Uterus (tissue), 4 donors: ENCODE measurements around the gene GYG2. TPM values are rescaled to one million over a fixed set of nuclear protein-coding genes. Genes with fewer than 3 reads are reported as not detected.
A peak's percentile ranks its signal among the peaks of the same experiment; 100 is the strongest.
"Not testable (repeated sequence)": the region's sequence is repeated elsewhere in the genome, so short reads cannot be mapped to it uniquely, and the experiment has no call there.

ENCODE experiments used
- DNase-seq, 2 donors: peaks; one replicate each; pipeline ENCODE4 v3.0.0-alpha.2; 2019 to 2020
- H3K27ac ChIP-seq, 2 donors: fragments of 200-600 bp; sonication (generic); 1 replicate in 1 of 2; 2 replicates in 1 of 2; pipeline ENCODE4 v1.5.1; 2016 to 2018
- H3K27me3 ChIP-seq, 2 donors: fragments of 200-600 bp; sonication (generic); one replicate each; pipeline ENCODE4 v1.5.1; 2018 to 2019; ENCODE audit warnings: control low read depth in 1 of 2
- H3K36me3 ChIP-seq, 2 donors: fragments of 200-600 bp; sonication (generic); one replicate each; pipeline ENCODE4 v1.5.1; 2019; ENCODE audit warnings: control low read depth in 1 of 2
- H3K4me1 ChIP-seq, 2 donors: fragments of 200-600 bp; sonication (generic); one replicate each; pipeline ENCODE4 v1.5.1; 2018 to 2019; ENCODE audit warnings: control low read depth in 1 of 2
- H3K4me3 ChIP-seq, 2 donors: fragments of 200-600 bp; sonication (generic); 1 replicate in 1 of 2; 2 replicates in 1 of 2; pipeline ENCODE4 v1.5.1; 2018 to 2019; ENCODE audit warnings: mild to moderate bottlenecking in 1 of 2
- H3K9me3 ChIP-seq, 2 donors: fragments of 200-600 bp; sonication (generic); one replicate each; pipeline ENCODE4 v1.5.1; 2019; ENCODE audit warnings: control low read depth in 1 of 2
- POLR2A ChIP-seq, 2 donors: fragments of 450-650 bp; IDR thresholded peaks; one replicate each; pipeline ENCODE4 v1.6.1; 2016; ENCODE audit warnings: antibody characterized with exemption in 2 of 2, mild to moderate bottlenecking in 1 of 2, moderate library complexity in 1 of 2
- intact Hi-C: fragments of 100-400 bp; cut with DNase I; formaldehyde crosslinking; loops from one replicate; pipeline ENCODE4 v1.15.1; 2023; ENCODE audit warnings: low total_unique reads
- total RNA-seq, 4 donors: library from RNA; depleted of rRNA in 3 of 4; stranded (reverse); fragments of >200 nt in 3 of 4; gene quantifications; one replicate each; pipeline versions ENCODE4 v1.1.0 to v1.2.4, GENCODE V29; 2014 to 2023
- TF ChIP-seq, protein P1 (sequence below), 4 experiments: fragments of 200-600 bp in 2 of 4; fragments of 450-650 bp in 2 of 4; sonication (generic) in 2 of 4; IDR thresholded peaks; one replicate each; pipeline ENCODE4 v1.5.1; 2016 to 2019; ENCODE audit warnings: antibody characterized with exemption in 4 of 4, mild to moderate bottlenecking in 2 of 4, moderate library complexity in 1 of 4
- donor health status: DM: yes; HTN: yes; CAD: no.

Gene GYG2
- total RNA-seq, 4 donors from 2014 or later: 1.0 to 9.6 (median 2.4) TPM; not detected in 1

- H3K9me3 ChIP-seq, intact Hi-C loops, H3K4me1 ChIP-seq, H3K27me3 ChIP-seq, H3K4me3 ChIP-seq, H3K36me3 ChIP-seq: not testable (repeated sequence)
- H3K27ac ChIP-seq: peak overlapping the region; percentile 33 to 42
- peak; percentile 37 to 70 for DNase-seq
These were observed 23.9 kb upstream of the GYG2 start for GRCh38 chrX:2804858-2805257.

GRCh38 chrX:2811271-2811670 lies 17.5 kb upstream of the GYG2 start:
- Histone ChIP-seq H3K27me3 (no peaks in the 10 kb centered on the region), H3K27ac (no peak overlapping the region), H3K4me3 (no peak overlapping the region), H3K4me1 (no peaks in the 10 kb centered on the region), H3K36me3 (no peaks in the 10 kb centered on the region), H3K9me3 (no peaks in the 10 kb centered on the region)
- intact Hi-C loops: no loop called here
- TF ChIP-seq, protein P1, sequence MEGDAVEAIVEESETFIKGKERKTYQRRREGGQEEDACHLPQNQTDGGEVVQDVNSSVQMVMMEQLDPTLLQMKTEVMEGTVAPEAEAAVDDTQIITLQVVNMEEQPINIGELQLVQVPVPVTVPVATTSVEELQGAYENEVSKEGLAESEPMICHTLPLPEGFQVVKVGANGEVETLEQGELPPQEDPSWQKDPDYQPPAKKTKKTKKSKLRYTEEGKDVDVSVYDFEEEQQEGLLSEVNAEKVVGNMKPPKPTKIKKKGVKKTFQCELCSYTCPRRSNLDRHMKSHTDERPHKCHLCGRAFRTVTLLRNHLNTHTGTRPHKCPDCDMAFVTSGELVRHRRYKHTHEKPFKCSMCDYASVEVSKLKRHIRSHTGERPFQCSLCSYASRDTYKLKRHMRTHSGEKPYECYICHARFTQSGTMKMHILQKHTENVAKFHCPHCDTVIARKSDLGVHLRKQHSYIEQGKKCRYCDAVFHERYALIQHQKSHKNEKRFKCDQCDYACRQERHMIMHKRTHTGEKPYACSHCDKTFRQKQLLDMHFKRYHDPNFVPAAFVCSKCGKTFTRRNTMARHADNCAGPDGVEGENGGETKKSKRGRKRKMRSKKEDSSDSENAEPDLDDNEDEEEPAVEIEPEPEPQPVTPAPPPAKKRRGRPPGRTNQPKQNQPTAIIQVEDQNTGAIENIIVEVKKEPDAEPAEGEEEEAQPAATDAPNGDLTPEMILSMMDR (IDR thresholded peaks at IDR 0.05): no peak
- TF ChIP-seq POLR2A (IDR thresholded peaks at IDR 0.05): no peak
- DNase-seq: no peak

DNA sequence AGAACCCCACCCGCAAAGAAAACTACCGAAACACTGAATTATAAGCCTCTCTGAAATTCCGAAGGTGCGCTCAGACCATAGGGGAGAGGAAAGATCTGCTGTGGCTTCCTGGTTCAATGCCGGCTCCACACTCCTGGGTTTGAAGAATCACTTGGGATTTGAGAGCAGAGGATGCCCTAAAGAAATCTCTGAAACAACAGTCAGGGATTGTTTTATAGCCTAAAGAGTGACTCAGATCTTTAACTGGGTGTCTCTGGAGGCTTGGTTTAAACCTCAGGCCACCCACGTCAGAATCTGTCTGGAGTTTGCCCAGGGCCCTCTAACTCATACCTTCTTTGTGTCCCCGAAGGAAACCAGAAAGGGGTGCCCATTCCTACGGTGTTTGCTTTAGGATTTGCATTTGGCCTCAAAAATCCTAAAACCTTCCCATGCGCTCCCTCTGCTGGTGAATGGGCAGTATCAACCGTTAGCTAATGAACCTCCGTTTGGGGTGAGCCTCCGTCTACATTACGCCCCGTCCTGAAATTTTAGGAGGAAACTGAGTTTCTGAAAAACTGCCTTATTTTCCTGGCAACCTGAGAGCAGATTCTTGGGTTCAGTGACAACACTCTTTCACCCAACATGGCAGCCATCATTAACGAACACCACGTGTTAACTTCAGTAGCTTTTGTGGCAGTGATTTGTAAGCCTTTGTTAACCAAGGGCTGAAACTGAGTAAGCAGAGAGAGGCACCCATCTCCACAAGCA lies 16.4 kb upstream of the GYG2 start:
- intact Hi-C loops, H3K36me3 ChIP-seq, H3K9me3 ChIP-seq, H3K4me1 ChIP-seq, H3K27me3 ChIP-seq, H3K4me3 ChIP-seq, H3K27ac ChIP-seq: not testable (repeated sequence)
- TF ChIP-seq, protein P1 (IDR thresholded peaks at IDR 0.05): peak; percentile 51 to 74 (median 63)
- DNase-seq: peak; percentile 49 to 57

DNA sequence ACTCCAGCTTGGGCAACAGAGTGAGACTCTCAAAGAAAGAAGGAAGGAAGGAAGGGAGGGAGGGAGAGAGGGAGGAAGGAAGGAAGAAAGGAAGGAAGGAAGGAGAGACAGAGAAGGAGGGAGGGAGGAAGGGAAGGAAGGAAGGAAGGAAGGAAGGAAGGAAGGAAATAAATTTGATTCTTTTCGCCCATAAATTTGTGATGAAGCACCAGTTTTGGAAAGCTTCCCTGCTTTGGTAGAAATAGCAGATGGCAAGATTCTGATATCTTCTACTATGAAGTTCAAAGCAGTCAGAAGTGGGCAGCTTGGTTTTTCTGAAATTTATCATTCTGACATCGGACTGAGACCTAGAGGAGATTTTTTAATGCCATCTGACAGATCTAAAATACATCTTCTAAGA lies 11.7 kb upstream of the GYG2 start:
- Histone ChIP-seq H3K9me3 (no peaks in the 10 kb centered on the region), H3K4me1 (no peaks in the 10 kb centered on the region), H3K36me3 (no peaks in the 10 kb centered on the region), H3K27me3 (peaks cover 0 to 5% of the 10 kb centered on the region in 2 donors), H3K4me3 (no peak overlapping the region), H3K27ac (no peak overlapping the region)
- intact Hi-C loops: no loop called here
- TF ChIP-seq, protein P1 (IDR thresholded peaks at IDR 0.05): no peak
- no peak for TF ChIP-seq POLR2A (IDR thresholded peaks at IDR 0.05)
- DNase-seq: no peak

DNA sequence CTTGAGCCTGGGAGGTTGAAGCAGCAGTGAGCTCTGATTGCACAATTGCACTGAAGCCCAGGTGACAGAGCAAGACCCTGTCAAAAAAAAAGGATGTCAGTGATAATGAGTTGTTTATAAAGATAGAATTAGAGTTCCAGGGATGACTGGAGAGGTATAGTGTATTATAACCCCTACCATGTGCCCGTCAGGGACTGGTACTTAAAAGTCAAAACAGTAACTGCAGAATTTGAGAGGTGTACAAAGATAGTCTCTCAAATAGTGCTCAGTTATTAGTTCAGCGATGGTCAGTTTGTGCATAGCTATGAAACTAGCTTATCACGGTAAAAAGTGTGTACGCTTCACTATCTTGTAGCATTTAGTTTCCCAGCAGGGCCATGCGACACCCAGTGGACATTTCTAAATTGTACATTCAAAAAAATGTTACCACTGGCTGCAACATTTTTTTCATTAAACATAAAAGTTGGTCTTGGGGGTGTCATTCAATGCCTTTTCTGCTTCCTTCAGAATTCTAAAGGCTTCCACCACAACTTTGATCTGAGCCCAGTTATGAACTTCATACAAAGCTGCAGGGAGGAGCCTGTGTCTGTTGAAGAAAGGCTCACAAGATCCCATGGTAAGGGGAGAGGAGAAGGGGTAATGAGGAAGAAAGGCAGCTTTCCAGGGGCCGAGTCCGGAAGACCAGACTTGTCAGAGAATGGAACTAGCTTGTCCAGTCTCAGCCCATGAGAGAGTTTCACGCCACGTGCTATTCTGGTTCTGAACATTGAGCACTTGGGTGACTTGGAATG lies 9.2 kb upstream of the GYG2 start:
- intact Hi-C loops: no loop called here

More for the DNA sequence above, 9.2 kb upstream of the GYG2 start:
- Histone ChIP-seq H3K27me3 (peaks cover 0 to 5% of the 10 kb centered on the region in 2 donors), H3K27ac (no peak overlapping the region), H3K36me3 (no peaks in the 10 kb centered on the region), H3K4me3 (no peak overlapping the region), H3K9me3 (no peaks in the 10 kb centered on the region), H3K4me1 (no peaks in the 10 kb centered on the region)
- TF ChIP-seq, protein P1 (IDR thresholded peaks at IDR 0.05): peak in 2 of 4 experiments; percentile 13 to 29
- TF ChIP-seq POLR2A (IDR thresholded peaks at IDR 0.05): no peak
- no peak for DNase-seq
